CD4-positive, CD25-positive, alpha-beta regulatory T cell (primary cell): Measurements from ENCODE around the gene RPGR. TPM values are rescaled to one million over a fixed set of nuclear protein-coding genes. Genes with fewer than 3 reads are reported as not detected.

ENCODE experiments used
- ATAC-seq, 2 donors: fragments of 150-1000 bp; cut with Tn5 transposase; one replicate each; pipeline ENCODE4 v1.10.0; 2021; ENCODE audit warnings: low read depth in 2 of 2, moderate number of reproducible peaks in 2 of 2, moderate library complexity in 1 of 2
- DNase-seq, 3 donors: peaks; one replicate each; pipeline versions ENCODE4 v3.0.0 to v3.0.0-alpha.2; 2012 to 2022; ENCODE audit warnings: mixed read lengths in 1 of 3
- H3K27ac ChIP-seq: one replicate; pipeline ENCODE4 v1.7.0; 2013; ENCODE audit warnings: mild to moderate bottlenecking, low read length; ENCODE audit not compliant: insufficient read depth, poor library complexity, severe bottlenecking
- H3K27me3 ChIP-seq: one replicate; pipeline ENCODE4 v1.7.0; 2013; ENCODE audit warnings: low read length; ENCODE audit not compliant: control insufficient read depth, insufficient read depth
- H3K36me3 ChIP-seq: one replicate; pipeline ENCODE4 v1.7.0; 2013; ENCODE audit warnings: mild to moderate bottlenecking, low read length, moderate library complexity; ENCODE audit not compliant: control insufficient read depth, insufficient read depth
- H3K4me1 ChIP-seq: 2 replicates; pipeline ENCODE4 v1.7.0; 2013; ENCODE audit warnings: mild to moderate bottlenecking, low read length; ENCODE audit not compliant: insufficient read depth, control insufficient read depth, poor library complexity, severe bottlenecking
- H3K4me3 ChIP-seq: one replicate; pipeline ENCODE4 v1.7.0; 2013; ENCODE audit warnings: low read depth, mild to moderate bottlenecking, low read length, moderate library complexity
- H3K9me3 ChIP-seq, 2 experiments: 1 replicate in 1 of 2; 2 replicates in 1 of 2; pipeline ENCODE4 v1.7.0; 2013; ENCODE audit warnings: low read length in 2 of 2, mild to moderate bottlenecking in 1 of 2, moderate library complexity in 1 of 2; ENCODE audit not compliant: control insufficient read depth in 2 of 2
- H3K27ac Mint-ChIP-seq, 3 donors: one replicate each; pipeline ENCODE4 v1.8.0; 2020 to 2022; ENCODE audit warnings: mild to moderate bottlenecking in 3 of 3, mixed read lengths in 3 of 3, moderate library complexity in 2 of 3
- H3K27me3 Mint-ChIP-seq: one replicate; pipeline ENCODE4 v1.8.0; 2022; ENCODE audit warnings: mild to moderate bottlenecking, mixed read lengths
- H3K36me3 Mint-ChIP-seq: one replicate; pipeline ENCODE4 v1.8.0; 2020; ENCODE audit warnings: mixed read lengths
- H3K4me1 Mint-ChIP-seq, 4 donors: one replicate each; pipeline ENCODE4 v1.8.0; 2020 to 2022; ENCODE audit warnings: mixed read lengths in 4 of 4, mild to moderate bottlenecking in 1 of 4
- H3K4me3 Mint-ChIP-seq, 4 donors: one replicate each; pipeline ENCODE4 v1.8.0; 2020 to 2022; ENCODE audit warnings: mild to moderate bottlenecking in 4 of 4, mixed read lengths in 4 of 4, moderate library complexity in 3 of 4
- H3K9me3 Mint-ChIP-seq, 7 donors: one replicate each; pipeline ENCODE4 v1.8.0; 2020 to 2022; ENCODE audit warnings: mixed read lengths in 7 of 7, mild to moderate bottlenecking in 3 of 7, moderate library complexity in 2 of 7
- polyA plus RNA-seq, 4 donors: library from polyadenylated mRNA; unstranded; fragments of 300-500 nt; fragmentation: Illumina TruSeq; gene quantifications; one replicate each; pipeline ENCODE4 v1.2.3, GENCODE V29; 2021
- total RNA-seq: library from RNA; stranded (reverse); gene quantifications from one replicate; pipeline ENCODE4 v1.2.3, GENCODE V29; 2022

Gene RPGR
- total and polyA plus RNA-seq, 5 donors from 2014 or later: 3.8 to 18.1 (median 4.9) TPM

DNA sequence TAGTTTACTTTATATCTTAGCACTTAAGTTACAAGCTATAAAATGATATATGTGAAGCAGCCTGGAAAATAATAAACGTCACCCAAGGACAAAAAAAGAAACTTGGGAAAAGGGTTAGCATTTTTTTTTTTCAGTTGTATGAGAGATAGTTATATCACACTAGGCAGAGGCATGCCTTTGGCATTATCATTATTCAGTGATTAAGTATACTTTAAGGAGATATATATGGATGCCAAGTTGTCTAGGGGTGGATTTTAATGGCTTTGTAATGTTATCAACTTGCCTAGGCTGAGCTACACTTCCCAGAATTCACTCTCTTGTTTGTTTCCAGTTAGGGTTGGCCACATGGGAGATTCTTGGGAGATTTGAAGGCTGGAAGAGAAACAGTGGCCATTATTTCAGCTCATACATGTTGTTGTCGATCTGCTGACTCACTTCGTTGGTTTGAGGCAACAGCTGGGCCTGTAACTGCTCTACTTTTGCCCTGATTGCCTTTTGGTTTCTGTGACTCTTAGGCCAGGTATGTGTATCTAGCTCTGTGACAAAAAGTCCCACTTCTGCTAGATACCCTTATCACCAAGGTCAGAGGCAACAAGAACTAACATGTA lies 95.1 kb downstream of the RPGR start:
- Histone ChIP-seq H3K27ac (no peak overlapping the region), H3K4me3 (no peak overlapping the region), H3K4me1 (no peaks in the 10 kb centered on the region), H3K36me3 (no peaks in the 10 kb centered on the region), H3K9me3 (no peaks in the 10 kb centered on the region), H3K27me3 (no peaks in the 10 kb centered on the region)
- Mint-ChIP-seq H3K27me3 (no peaks in the 10 kb centered on the region), H3K4me1 (no peaks in the 10 kb centered on the region), H3K27ac (no peak overlapping the region), H3K9me3 (peaks cover 0 to 2% (median 0%) of the 10 kb centered on the region in 7 donors), H3K4me3 (no peak overlapping the region), H3K36me3 (no peaks in the 10 kb centered on the region)
- ATAC-seq (no peak), DNase-seq (no peak)

DNA sequence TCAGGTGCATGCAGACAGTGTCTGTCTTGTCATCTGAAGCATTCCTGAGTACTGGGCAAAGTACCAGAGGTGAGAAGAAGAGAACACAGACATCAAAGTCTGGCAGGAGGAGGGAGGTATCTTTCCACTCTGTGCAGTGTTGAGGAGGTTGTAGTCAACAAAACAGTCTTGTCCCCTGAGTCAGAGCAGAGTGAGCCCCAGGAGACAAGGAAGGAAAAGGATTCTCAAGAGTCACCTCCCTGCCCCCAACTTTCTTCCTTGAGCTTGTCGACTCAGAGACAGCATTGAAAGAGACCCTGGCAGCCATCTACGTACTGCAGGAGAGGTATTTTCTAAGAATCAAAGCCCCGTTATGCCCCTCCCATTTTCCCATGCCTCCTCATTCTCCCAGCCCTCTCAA lies 102.2 kb downstream of the RPGR start:
- ATAC-seq (no peak), DNase-seq (no peak)
- no peaks in the 10 kb centered on the region for H3K9me3 ChIP-seq
- H3K27ac ChIP-seq: no peak overlapping the region
- Mint-ChIP-seq H3K4me3 (no peak overlapping the region), H3K4me1 (peaks cover 0 to 3% (median 0%) of the 10 kb centered on the region in 4 donors), H3K27ac (no peak overlapping the region), H3K27me3 (peaks cover 4% of the 10 kb centered on the region), H3K9me3 (peaks cover 0 to 2% (median 0%) of the 10 kb centered on the region in 7 donors), H3K36me3 (no peaks in the 10 kb centered on the region)
- H3K4me1 ChIP-seq: no peaks in the 10 kb centered on the region
- no peaks in the 10 kb centered on the region for H3K36me3 ChIP-seq
- H3K27me3 ChIP-seq: no peaks in the 10 kb centered on the region
- no peak overlapping the region for H3K4me3 ChIP-seq

DNA sequence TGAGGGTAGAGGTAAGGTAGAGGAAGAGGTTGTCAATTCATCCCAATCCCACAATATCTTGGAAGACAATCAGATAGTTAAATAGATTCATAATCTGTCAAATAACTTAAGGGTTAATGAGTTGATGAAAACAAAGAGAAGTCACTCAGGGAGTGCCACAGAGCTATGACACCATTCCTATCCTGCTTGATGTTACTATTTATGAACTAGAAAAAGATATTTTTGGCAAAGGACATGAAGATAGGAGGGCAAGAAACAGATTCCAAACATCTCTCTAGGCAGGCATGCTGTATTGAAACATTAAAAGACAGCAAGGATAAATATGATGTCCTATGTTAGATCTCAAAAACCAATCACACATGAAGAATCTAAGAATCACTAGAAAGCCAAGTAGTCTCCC lies 103.1 kb downstream of the RPGR start:
- no peak overlapping the region for H3K27ac ChIP-seq
- no peaks in the 10 kb centered on the region for H3K36me3 ChIP-seq
- H3K4me3 Mint-ChIP-seq: no peak overlapping the region
- H3K4me1 ChIP-seq: no peaks in the 10 kb centered on the region
- no peaks in the 10 kb centered on the region for H3K36me3 Mint-ChIP-seq
- H3K27ac Mint-ChIP-seq: no peak overlapping the region
- H3K4me3 ChIP-seq: no peak overlapping the region
- no peaks in the 10 kb centered on the region for H3K9me3 ChIP-seq
- H3K4me1 Mint-ChIP-seq: peaks cover 0 to 3% (median 0%) of the 10 kb centered on the region in 4 donors
- peaks cover 12% of the 10 kb centered on the region for H3K27me3 Mint-ChIP-seq
- no peak for DNase-seq
- no peak for ATAC-seq
- no peaks in the 10 kb centered on the region for H3K27me3 ChIP-seq
- H3K9me3 Mint-ChIP-seq: peaks cover 0 to 2% (median 0%) of the 10 kb centered on the region in 7 donors

DNA sequence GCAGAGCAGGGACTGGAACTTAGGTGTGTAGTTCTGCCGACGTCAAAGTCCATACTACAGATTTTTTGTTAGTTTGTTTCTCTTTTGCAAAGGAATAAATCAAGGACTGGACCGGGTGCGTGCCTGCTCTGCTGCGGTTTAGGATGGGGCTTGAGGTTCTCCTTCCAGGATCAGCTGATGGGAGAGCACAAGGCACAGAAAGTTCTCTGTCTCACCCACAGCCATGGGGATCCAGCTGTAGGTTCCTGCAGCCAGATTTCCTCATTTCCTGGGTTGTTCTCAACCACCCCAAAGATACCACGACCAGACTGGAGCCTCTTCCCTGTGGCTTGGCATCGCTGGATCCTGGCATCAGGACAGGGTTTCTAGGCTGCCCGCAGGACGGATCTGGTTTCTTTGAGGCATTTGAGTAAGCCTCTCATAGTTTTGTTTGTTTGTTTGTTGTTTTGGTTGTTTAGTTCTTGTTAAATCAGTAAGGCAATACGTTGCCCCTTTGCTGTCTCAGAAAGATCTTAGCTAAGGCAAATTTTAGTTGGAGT lies 105.8 kb downstream of the RPGR start:
- H3K27me3 Mint-ChIP-seq: peaks cover 12% of the 10 kb centered on the region

DNA sequence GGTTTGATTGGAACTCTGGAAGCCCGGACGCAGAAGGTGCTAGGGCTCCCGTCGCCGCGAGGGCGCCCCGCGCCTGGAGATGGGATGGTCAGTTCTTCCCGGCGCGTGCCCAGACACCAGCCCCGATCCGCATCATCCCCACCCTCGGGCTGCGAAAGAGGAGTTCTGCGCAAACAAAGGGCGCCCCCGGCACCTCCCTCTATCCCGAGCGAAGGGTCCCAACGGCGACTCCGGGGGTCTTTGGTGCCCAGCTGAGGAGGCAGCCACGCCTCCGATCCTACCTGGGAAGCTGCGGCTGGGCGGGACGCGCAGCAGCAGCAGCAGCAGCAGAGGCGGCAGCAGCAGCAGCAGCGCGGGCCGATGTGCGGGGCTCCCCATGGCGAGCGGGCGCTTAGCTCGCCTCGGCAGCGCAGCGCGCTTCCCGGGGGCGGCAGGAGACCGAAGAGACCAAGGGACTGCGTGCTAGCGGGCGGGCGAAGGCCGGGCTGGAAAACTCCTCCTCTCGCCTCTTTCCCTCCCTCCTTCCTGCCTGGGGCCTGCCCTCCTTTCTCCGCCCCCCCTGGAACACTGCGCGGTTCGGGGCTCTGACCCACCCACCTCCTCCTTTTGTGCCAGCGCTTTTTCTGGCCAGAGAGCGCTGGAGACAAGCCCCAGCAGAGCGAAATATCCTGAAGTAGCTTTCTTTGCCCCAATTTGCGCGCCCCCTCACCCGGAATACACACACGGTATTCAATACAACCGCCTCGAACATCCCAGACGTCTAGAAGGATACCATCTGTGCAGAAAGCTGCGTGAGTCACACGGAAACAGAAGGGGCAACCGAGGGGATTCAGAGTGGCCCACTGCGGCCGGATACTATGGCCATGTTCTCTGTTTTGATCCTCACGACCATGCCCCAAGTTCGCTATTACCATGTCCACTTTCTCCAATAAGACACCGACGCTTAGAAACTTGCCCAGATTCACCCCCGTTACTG lies 106.6 kb downstream of the RPGR start, which contains the start of gene SRPX:
TSS of gene SRPX (minus strand) at position 457 of the 976 bp plus-strand sequence. CDS start at position 378, 79 bp downstream.
- Mint-ChIP-seq H3K27me3 (peaks cover 12% of the 10 kb centered on the region), H3K27ac (no peak within 1 kb of the TSS), H3K4me3 (no peak within 1 kb of the TSS), H3K4me1 (peaks cover 0 to 3% (median 0%) of the 10 kb centered on the region in 4 donors), H3K36me3 (no peaks in the 10 kb centered on the region), H3K9me3 (no peaks in the 10 kb centered on the region)
- no peak within 1 kb of the TSS for H3K27ac ChIP-seq
- DNase-seq: no peak
- no peak within 1 kb of the TSS for H3K4me3 ChIP-seq
- no peaks in the 10 kb centered on the region for H3K4me1 ChIP-seq
- no peak for ATAC-seq
- no peaks in the 10 kb centered on the region for H3K36me3 ChIP-seq
- no peaks in the 10 kb centered on the region for H3K27me3 ChIP-seq
- H3K9me3 ChIP-seq: no peaks in the 10 kb centered on the region

More for the DNA sequence above, 105.8 kb downstream of the RPGR start:
- ATAC-seq: no peak
- Mint-ChIP-seq H3K4me1 (peaks cover 0 to 3% (median 0%) of the 10 kb centered on the region in 4 donors), H3K9me3 (no peaks in the 10 kb centered on the region), H3K4me3 (no peak overlapping the region), H3K27ac (no peak overlapping the region), H3K36me3 (no peaks in the 10 kb centered on the region)
- Histone ChIP-seq H3K27ac (no peak overlapping the region), H3K4me1 (no peaks in the 10 kb centered on the region), H3K27me3 (no peaks in the 10 kb centered on the region), H3K36me3 (no peaks in the 10 kb centered on the region), H3K9me3 (no peaks in the 10 kb centered on the region), H3K4me3 (no peak overlapping the region)
- no peak for DNase-seq

DNA sequence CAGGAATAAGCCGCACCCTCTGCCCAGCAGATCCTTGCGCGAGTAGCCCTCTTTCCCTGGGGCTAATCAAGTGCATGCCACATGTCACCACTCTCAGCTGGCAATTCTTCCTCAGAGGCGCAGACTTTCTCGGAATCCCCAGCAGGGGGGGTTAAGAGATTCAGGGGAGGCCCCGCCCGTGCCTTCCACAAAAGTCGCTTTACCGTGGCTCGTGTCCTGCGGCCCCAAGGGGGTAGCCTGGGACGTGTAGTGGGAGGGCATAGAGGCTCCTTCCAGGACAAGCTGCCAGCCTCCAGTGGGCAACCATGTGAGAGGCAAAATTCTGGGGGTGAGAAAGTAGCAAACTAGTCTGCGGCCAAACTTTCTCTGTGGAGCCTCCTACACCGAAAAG lies 107.3 kb downstream of the RPGR start:
- Histone ChIP-seq H3K4me1 (no peaks in the 10 kb centered on the region), H3K36me3 (no peaks in the 10 kb centered on the region), H3K27me3 (no peaks in the 10 kb centered on the region), H3K4me3 (no peak overlapping the region), H3K27ac (no peak overlapping the region), H3K9me3 (no peaks in the 10 kb centered on the region)
- peak in 1 of 3 donors; percentile 26 for DNase-seq
- no peak for ATAC-seq
- no peaks in the 10 kb centered on the region for H3K36me3 Mint-ChIP-seq
- no peak overlapping the region for H3K27ac Mint-ChIP-seq
- no peak overlapping the region for H3K4me3 Mint-ChIP-seq
- H3K27me3 Mint-ChIP-seq: peaks cover 12% of the 10 kb centered on the region
- H3K4me1 Mint-ChIP-seq: peaks cover 0 to 3% (median 0%) of the 10 kb centered on the region in 4 donors
- H3K9me3 Mint-ChIP-seq: no peaks in the 10 kb centered on the region
